Glomerular visceral epithelial cell (primary cell): ENCODE data around the gene MBD3L3.
A peak's percentile ranks its signal among the peaks of the same experiment; 100 is the strongest.
"Not testable (repeated sequence)": the region's sequence is repeated elsewhere in the genome, so short reads cannot be mapped to it uniquely, and the experiment has no call there.

ENCODE experiments used
- DNase-seq: peaks from one replicate; pipeline ENCODE4 v3.0.0-alpha.2; 2016; ENCODE audit errors: extremely low spot score

Gene MBD3L3

GRCh38 chr19:7058576-7058975, at the start of gene MBD3L3:
Gene MBD3L3 (minus strand): TSS chr19:7058676. CDS start chr19:7058605, 71 bp downstream.
- DNase-seq, result not testable (repeated sequence)

GRCh38 chr19:7106711-7107657, 48.5 kb upstream of the MBD3L3 start:
- DNase-seq, result no peak

GRCh38 chr19:7104747-7105447, 46.4 kb upstream of the MBD3L3 start:
- no peak for DNase-seq

- DNase-seq, result no peak
These were observed 43.2 kb upstream of the MBD3L3 start for GRCh38 chr19:7101498-7102253.

GRCh38 chr19:7099597-7099921, 41.1 kb upstream of the MBD3L3 start:
- DNase-seq, result no peak

- peak; percentile 94 for DNase-seq
These were observed 40.5 kb upstream of the MBD3L3 start for GRCh38 chr19:7098701-7099596.

- no peak for DNase-seq
These were observed 39.6 kb upstream of the MBD3L3 start for GRCh38 chr19:7098096-7098495.

- DNase-seq, result no peak
These were observed 30.5 kb upstream of the MBD3L3 start for GRCh38 chr19:7088999-7089398.

GRCh38 chr19:7083076-7083956, 24.8 kb upstream of the MBD3L3 start:
- no peak for DNase-seq

- DNase-seq, result no peak
These were observed 19.5 kb upstream of the MBD3L3 start for GRCh38 chr19:7078008-7078407.

- DNase-seq, result no peak
These were observed 17.7 kb upstream of the MBD3L3 start for GRCh38 chr19:7076151-7076550.

GRCh38 chr19:7074705-7075282, 16.3 kb upstream of the MBD3L3 start:
- DNase-seq, result no peak

- no peak for DNase-seq
These were observed 14.1 kb upstream of the MBD3L3 start for GRCh38 chr19:7072541-7072940.

- peak; percentile 7 for DNase-seq
These were observed 11.4 kb upstream of the MBD3L3 start for GRCh38 chr19:7069904-7070226.

- DNase-seq, result peak; percentile 97
These were observed 10.8 kb upstream of the MBD3L3 start, which contains the start of gene ZNF557 for GRCh38 chr19:7069042-7069903. Gene ZNF557 (plus strand): TSS chr19:7069703. CDS start chr19:7075075, 5,372 bp downstream.

- DNase-seq, result no peak
These were observed 10.1 kb upstream of the MBD3L3 start for GRCh38 chr19:7068599-7068998.

GRCh38 chr19:7067716-7068115, 9.2 kb upstream of the MBD3L3 start:
- no peak for DNase-seq

- not testable (repeated sequence) for DNase-seq
These were observed 8.6 kb upstream of the MBD3L3 start for GRCh38 chr19:7067122-7067521.
